ENCODE measurements around the gene LPP. TPM values are rescaled to one million over a fixed set of nuclear protein-coding genes. Genes with fewer than 3 reads are reported as not detected.

LPP gene
- total and polyA plus RNA-seq, 2 of the 13 experiments (the other 11 are each of a cell fraction or from before 2014, with no cell fraction given), result 19.2 to 29.9 TPM

- TF ChIP-seq PITX1 (CRISPR knock-in tag; IDR thresholded peaks at IDR 0.05) (peak; percentile 87), ZNF512 (CRISPR knock-in tag; IDR thresholded peaks at IDR 0.05) (no peak), CSRNP2 (CRISPR knock-in tag; conservative IDR thresholded peaks at IDR 0.05; ENCODE audit: low read depth) (no peak), ZNF777 (CRISPR knock-in tag; IDR thresholded peaks at IDR 0.05) (no peak), ZHX1 (CRISPR knock-in tag; IDR thresholded peaks at IDR 0.05; ENCODE audit: low read depth) (no peak), FOXJ3 (CRISPR knock-in tag; IDR thresholded peaks at IDR 0.05; ENCODE audit: borderline replicate concordance) (peak; percentile 41; the same call in 1 of the 2 replicates), GTF3A (CRISPR knock-in tag; conservative IDR thresholded peaks at IDR 0.05) (no peak), RERE (CRISPR knock-in tag; IDR thresholded peaks at IDR 0.05; ENCODE audit: low read depth) (0 out of 2 replicates have a peak, but pooled peaks have one; percentile 21), ZNF10 (CRISPR knock-in tag; IDR thresholded peaks at IDR 0.05; ENCODE audit: borderline replicate concordance, low read depth) (no peak), ATF7-NPFF (CRISPR knock-in tag; IDR thresholded peaks at IDR 0.05; ENCODE audit: low read depth) (no peak), RARA (CRISPR knock-in tag; IDR thresholded peaks at IDR 0.05) (0 out of 2 replicates have a peak, but pooled peaks have one; percentile 42), ARID5B (CRISPR knock-in tag; IDR thresholded peaks at IDR 0.05) (peak; percentile 37; the same call in 1 of the 2 replicates), POLR2A (IDR thresholded peaks at IDR 0.05; ENCODE audit: insufficient read depth in 1 of 2, low read depth in 2 of 2, low read length in 2 of 2) (no peak), HDAC1 (CRISPR knock-in tag; IDR thresholded peaks at IDR 0.05) (0 out of 2 replicates have a peak, but pooled peaks have one; percentile 15)
Observed at GRCh38 chr3:188229726-188230125, 75.8 kb downstream of the LPP start (continued).
